OCI-LY7 (cell line): Measurements from ENCODE around the gene TPK1. TPM values are rescaled to one million over a fixed set of nuclear protein-coding genes. Genes with fewer than 3 reads are reported as not detected.

ENCODE experiments used
- BruUV-seq: library from RNA; stranded (reverse); fragments of 400-500 nt; replicated peaks from 2 replicates; lab custom pipeline; 2021; lab: Mats Ljungman, UMichigan
- CTCF ChIA-PET: fragments of 300-600 bp; sonication (Branson Sonifier 250); formaldehyde crosslinking; loops from one replicate; lab custom pipeline; 2022; ENCODE audit warnings: antibody characterized with exemption; ENCODE audit not compliant: unreplicated experiment; lab: Charles Lee
- POLR2A ChIA-PET: fragments of 300-600 bp; sonication (Branson Sonifier 250); formaldehyde crosslinking; loops from one replicate; lab custom pipeline; 2022; ENCODE audit warnings: antibody characterized with exemption; lab: Charles Lee
- DNase-seq: peaks from one replicate; pipeline ENCODE4 v3.0.0-alpha.2; 2015; ENCODE audit warnings: low spot score
- H2AFZ ChIP-seq: fragments of 200-600 bp; sonication (generic), shearing (Covaris generic); 2 replicates; pipeline ENCODE4 v1.6.1; 2014; ENCODE audit warnings: mild to moderate bottlenecking, antibody characterized with exemption, low read length, moderate library complexity
- H3K27ac ChIP-seq: fragments of 200-600 bp; sonication (generic); 2 replicates; pipeline ENCODE4 v1.5.1; 2014; ENCODE audit warnings: mixed run types, low read depth, mild to moderate bottlenecking, moderate library complexity, low read length, inconsistent platforms; ENCODE audit not compliant: poor library complexity, severe bottlenecking
- H3K36me3 ChIP-seq: fragments of 200-600 bp; sonication (generic); 2 replicates; pipeline ENCODE4 v1.6.1; 2014; ENCODE audit warnings: mild to moderate bottlenecking, antibody characterized with exemption, low read length, moderate library complexity, mixed read lengths; ENCODE audit not compliant: insufficient read depth
- H3K4me1 ChIP-seq: fragments of 200-600 bp; sonication (generic); 2 replicates; pipeline ENCODE4 v1.5.1; 2014; ENCODE audit warnings: mild to moderate bottlenecking, low read length; ENCODE audit not compliant: insufficient read depth, poor library complexity, severe bottlenecking
- H3K4me2 ChIP-seq: fragments of 200-600 bp; sonication (generic); 2 replicates; pipeline ENCODE4 v1.6.1; 2014; ENCODE audit warnings: mild to moderate bottlenecking, low read length
- H3K4me3 ChIP-seq: fragments of 200-600 bp; sonication (generic); 2 replicates; pipeline ENCODE4 v1.5.1; 2014; ENCODE audit warnings: mild to moderate bottlenecking, low read depth, low read length; ENCODE audit not compliant: poor library complexity, severe bottlenecking
- H3K79me2 ChIP-seq: fragments of 200-600 bp; sonication (generic); 2 replicates; pipeline ENCODE4 v1.6.1; 2016; ENCODE audit warnings: low read depth, mild to moderate bottlenecking, low read length, moderate library complexity, mixed read lengths; ENCODE audit not compliant: insufficient read depth
- H3K9me2 ChIP-seq: fragments of 200-600 bp; sonication (generic); 2 replicates; pipeline ENCODE4 v1.6.1; 2016; ENCODE audit warnings: mild to moderate bottlenecking, low read length, mixed read lengths; ENCODE audit not compliant: insufficient read depth
- H3K9me3 ChIP-seq: fragments of 200-600 bp; sonication (generic); 2 replicates; pipeline ENCODE4 v1.6.1; 2014; ENCODE audit warnings: mild to moderate bottlenecking, mixed run types, low read length, mixed read lengths
- H4K20me1 ChIP-seq: fragments of 200-600 bp; sonication (generic); 2 replicates; pipeline ENCODE4 v1.6.1; 2014; ENCODE audit warnings: mild to moderate bottlenecking, antibody characterized with exemption, low read length, moderate library complexity, mixed read lengths; ENCODE audit not compliant: insufficient read depth
- CTCF ChIP-seq: fragments of 200-600 bp; sonication (generic); conservative IDR thresholded peaks from 2 replicates; pipeline ENCODE4 v1.5.1; 2014; ENCODE audit warnings: mild to moderate bottlenecking, antibody characterized with exemption, low read length, moderate library complexity, mixed read lengths
- EZH2phosphoT487 ChIP-seq: fragments of 200-600 bp; sonication (generic); IDR thresholded peaks from 2 replicates; pipeline ENCODE4 v1.6.1; 2018; ENCODE audit warnings: low read depth, borderline replicate concordance, mild to moderate bottlenecking, mixed run types, antibody characterized with exemption, low read length, moderate library complexity, mixed read lengths
- intact Hi-C: fragments of 100-400 bp; cut with micrococcal nuclease; formaldehyde crosslinking; loops from one replicate; pipeline ENCODE4 v1.10.0; 2022; ENCODE audit not compliant: unreplicated experiment
- total RNA-seq, 2 experiments: library from RNA; depleted of rRNA in 1 of 2; stranded (reverse); fragments of >200 nt in 1 of 2; shearing (Covaris generic) in 1 of 2; gene quantifications; 2 replicates each; pipeline ENCODE4 v1.2.3, GENCODE V29; 2014 to 2022

The TPK1 gene
- total RNA-seq, 2 experiments from 2014 or later: 6.7 to 12.5 TPM

GRCh38 chr7:144768633-144769032 is 67.2 kb downstream of the TPK1 start:
- no peaks in the 10 kb centered on the region for H4K20me1 ChIP-seq
- no TSS peak for BruUV-seq
- CTCF ChIA-PET: no interaction called here

DNA sequence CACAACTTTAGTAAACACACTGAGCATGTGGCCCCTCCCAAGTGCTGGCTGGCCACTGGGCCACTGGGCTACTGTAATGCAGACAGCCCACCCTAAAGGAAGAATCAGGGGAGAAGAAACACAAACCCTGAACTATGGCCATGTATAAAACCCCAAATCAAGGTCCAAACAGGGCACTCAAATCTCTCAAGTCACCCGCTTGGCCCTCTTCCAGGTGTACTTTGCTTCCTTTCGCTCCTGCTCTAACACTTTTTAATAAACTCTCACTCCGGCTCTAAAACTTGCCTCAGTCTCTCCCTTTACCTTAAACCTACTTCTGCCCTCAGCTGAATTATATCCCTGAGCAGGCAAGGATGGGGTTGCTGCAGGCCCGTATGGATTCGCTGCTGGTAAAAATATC is 72.6 kb downstream of the TPK1 start:
- ChIA-PET POLR2A (interaction anchor here (0.7 kb wide), 1 partner anchor 23 kb away, joined by 4 read pairs; no protein-coding TSS in a partner anchor), CTCF (no interaction called here)
- Histone ChIP-seq H2AFZ (no peak overlapping the region), H4K20me1 (no peaks in the 10 kb centered on the region), H3K9me2 (no peaks in the 10 kb centered on the region), H3K4me2 (no peak overlapping the region), H3K79me2 (no peaks in the 10 kb centered on the region), H3K27ac (no peak overlapping the region), H3K4me3 (no peak overlapping the region), H3K9me3 (no peaks in the 10 kb centered on the region), H3K4me1 (no peaks in the 10 kb centered on the region), H3K36me3 (no peaks in the 10 kb centered on the region)
- DNase-seq: no peak
- BruUV-seq: no TSS peak
- TF ChIP-seq EZH2phosphoT487 (no peak), CTCF (no peak)
- intact Hi-C loops: no loop called here

More at GRCh38 chr7:144768633-144769032, 67.2 kb downstream of the TPK1 start:
- H3K9me2 ChIP-seq: no peaks in the 10 kb centered on the region
- no peak overlapping the region for H2AFZ ChIP-seq
- H3K36me3 ChIP-seq: no peaks in the 10 kb centered on the region
- no peak overlapping the region for H3K27ac ChIP-seq
- TF ChIP-seq EZH2phosphoT487 (no peak), CTCF (no peak)
- H3K4me1 ChIP-seq: no peaks in the 10 kb centered on the region
- H3K4me3 ChIP-seq: no peak overlapping the region
- no peaks in the 10 kb centered on the region for H3K79me2 ChIP-seq
- intact Hi-C loops: no loop called here
- POLR2A ChIA-PET: interaction anchor here (0.6 kb wide), 1 partner anchor 37 kb away, joined by 3 read pairs; no protein-coding TSS in a partner anchor
- no peak for DNase-seq
- H3K9me3 ChIP-seq: no peaks in the 10 kb centered on the region
- no peak overlapping the region for H3K4me2 ChIP-seq

DNA sequence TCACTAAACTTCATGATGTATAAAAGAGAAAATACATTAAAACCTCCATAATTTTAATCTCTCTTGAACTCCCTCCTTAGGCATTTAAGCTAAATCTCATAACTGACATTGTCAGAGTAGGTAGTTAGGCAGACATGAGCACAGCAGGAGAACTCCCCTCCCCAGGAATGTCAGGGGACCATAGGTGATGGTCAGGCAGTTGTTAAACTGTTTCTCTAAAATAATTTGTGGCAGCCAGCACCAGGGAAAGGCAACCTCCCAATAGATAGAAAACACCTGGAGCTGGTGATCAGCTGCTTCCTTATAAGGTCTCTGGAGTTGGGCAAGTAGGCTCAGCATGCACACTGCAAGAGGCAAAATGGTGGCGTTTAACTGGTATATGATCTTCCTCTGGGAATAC is 73.0 kb downstream of the TPK1 start:
- TF ChIP-seq EZH2phosphoT487 (no peak), CTCF (no peak)
- no peaks in the 10 kb centered on the region for H3K4me1 ChIP-seq
- no peak overlapping the region for H3K4me2 ChIP-seq
- no TSS peak for BruUV-seq
- no peaks in the 10 kb centered on the region for H3K79me2 ChIP-seq
- no peaks in the 10 kb centered on the region for H4K20me1 ChIP-seq
- H3K4me3 ChIP-seq: no peak overlapping the region
- no peaks in the 10 kb centered on the region; the same call in 1 of the 2 replicates for H3K9me2 ChIP-seq
- ChIA-PET POLR2A (no interaction called here), CTCF (no interaction called here)
- H3K9me3 ChIP-seq: no peaks in the 10 kb centered on the region
- no peak overlapping the region for H2AFZ ChIP-seq
- no peaks in the 10 kb centered on the region for H3K36me3 ChIP-seq
- intact Hi-C loops: no loop called here
- no peak for DNase-seq
- no peak overlapping the region for H3K27ac ChIP-seq
